Measurements from ENCODE around the gene ITPRIPL1.

- TF ChIP-seq CTCF (IDR thresholded peaks at IDR 0.05; ENCODE audit: poor library complexity, severe bottlenecking) = no peak
- TF ChIP-seq POLR2AphosphoS5 (IDR thresholded peaks at IDR 0.05) = no peak
- TF ChIP-seq SMC3 (conservative IDR thresholded peaks at IDR 0.05; ENCODE audit: poor library complexity) = no peak
- TF ChIP-seq TAF1 (IDR thresholded peaks at IDR 0.05; ENCODE audit: low read depth) = no peak
- no peak for TF ChIP-seq EZH2 (IDR thresholded peaks at IDR 0.05; ENCODE audit: borderline replicate concordance, insufficient read depth, low read length, poor library complexity, severe bottlenecking)
- no peak for TF ChIP-seq RAD21 (conservative IDR thresholded peaks at IDR 0.05)
These were observed 34.7 kb downstream of the ITPRIPL1 start for GRCh38 chr2:96359866-96360265.

Measured in neural cell (in vitro differentiated cells).